ENCODE data around the gene PDPR.
"Not testable (repeated sequence)": the region's sequence is repeated elsewhere in the genome, so short reads cannot be mapped to it uniquely, and the experiment has no call there.

Gene PDPR

GRCh38 chr16:70123822-70124221 lies 9.7 kb downstream of the PDPR start:
- H3K4me3 ChIP-seq (ENCODE audit: low read depth, low read length); DNase-seq (ENCODE audit: low read depth): not testable (repeated sequence)

DNA sequence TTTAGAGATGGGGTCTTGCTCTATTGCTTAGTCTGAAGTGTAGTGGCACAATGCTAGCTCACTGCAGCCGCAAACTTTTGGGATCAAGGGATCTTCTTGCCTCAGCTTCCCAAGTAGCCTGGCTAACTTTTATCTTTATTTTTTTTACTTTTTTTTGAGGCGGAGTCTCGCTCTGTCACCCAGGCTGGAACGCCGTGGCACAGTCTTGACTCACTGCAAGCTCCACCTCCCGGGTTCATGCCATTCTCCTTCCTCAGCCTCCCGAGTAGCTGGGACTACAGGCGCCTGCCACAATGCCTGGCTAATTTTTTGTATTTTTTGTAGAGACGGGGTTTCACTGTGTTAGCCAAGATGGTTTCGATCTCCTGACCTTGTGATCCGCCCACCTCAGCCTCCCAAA lies 12.1 kb downstream of the PDPR start:
- DNase-seq (ENCODE audit: low read depth); H3K4me3 ChIP-seq (ENCODE audit: low read depth, low read length): not testable (repeated sequence)

DNA sequence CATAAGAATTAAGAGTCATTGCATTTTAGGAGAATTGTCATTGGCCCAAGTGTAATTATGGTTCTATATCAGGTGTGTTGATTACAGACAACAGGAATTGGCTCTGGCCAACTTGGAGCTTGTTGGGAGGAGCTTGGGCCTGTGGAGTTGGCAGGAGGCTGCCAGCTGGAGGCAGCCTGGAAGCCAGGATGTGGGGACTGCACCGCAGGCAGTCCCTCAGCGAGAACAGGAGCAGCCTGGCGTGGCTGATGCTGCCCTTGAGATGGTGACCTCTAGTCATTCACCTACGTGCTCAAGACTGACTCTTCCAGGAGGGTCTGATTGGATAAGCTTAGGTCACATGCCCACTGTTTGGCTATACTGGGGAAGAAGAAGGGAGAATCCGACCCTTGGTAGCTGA lies 13.6 kb downstream of the PDPR start:
- not testable (repeated sequence) for H3K4me3 ChIP-seq (ENCODE audit: low read depth, low read length); DNase-seq (ENCODE audit: low read depth)

- DNase-seq (ENCODE audit: low read depth); H3K4me3 ChIP-seq (ENCODE audit: low read depth, low read length): not testable (repeated sequence)
These were observed 14.7 kb downstream of the PDPR start for GRCh38 chr16:70128844-70129243.

DNA sequence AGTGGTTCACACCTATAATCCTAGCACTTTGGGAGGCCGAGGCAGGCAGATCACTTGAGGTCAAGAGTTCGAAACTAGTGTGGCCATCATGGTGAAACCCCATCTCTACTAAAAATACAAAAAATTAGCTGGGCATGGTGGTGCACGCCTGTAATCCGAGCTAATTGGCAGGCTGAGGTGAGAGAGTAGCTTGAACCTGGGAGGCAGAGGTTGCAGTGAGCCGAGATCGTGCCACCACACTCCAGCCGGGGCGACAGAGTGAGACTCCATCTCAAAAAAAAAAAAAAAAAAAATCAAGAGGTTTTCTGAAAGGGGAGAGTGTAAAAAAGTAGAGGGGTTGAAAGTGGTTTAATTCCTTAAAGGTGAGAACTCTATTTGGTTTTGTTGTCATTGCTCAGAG lies 21.7 kb downstream of the PDPR start:
- not testable (repeated sequence) for DNase-seq (ENCODE audit: low read depth); H3K4me3 ChIP-seq (ENCODE audit: low read depth, low read length)

DNA sequence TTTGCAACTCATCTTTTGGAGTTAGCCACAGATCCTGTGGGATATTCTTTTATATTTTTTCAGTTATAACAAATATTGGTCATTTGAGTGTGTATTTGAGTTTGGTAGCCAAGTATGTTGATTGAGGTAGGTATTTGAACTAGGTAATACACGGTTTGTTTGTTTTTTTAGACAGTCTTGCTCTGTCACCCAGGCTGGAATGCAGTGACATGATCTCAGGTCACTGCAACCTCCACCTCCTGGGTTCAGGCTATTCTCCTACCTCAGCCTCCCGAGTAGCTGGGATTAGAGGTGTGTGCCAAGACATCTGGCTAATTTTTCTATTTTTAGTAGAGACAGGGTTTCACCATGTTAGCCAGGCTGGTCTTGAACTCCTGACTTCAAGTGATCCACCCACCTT lies 22.5 kb downstream of the PDPR start:
- not testable (repeated sequence) for DNase-seq (ENCODE audit: low read depth); H3K4me3 ChIP-seq (ENCODE audit: low read depth, low read length)

GRCh38 chr16:70142739-70143138 lies 28.6 kb downstream of the PDPR start:
- DNase-seq (ENCODE audit: low read depth); H3K4me3 ChIP-seq (ENCODE audit: low read depth, low read length): not testable (repeated sequence)

DNA sequence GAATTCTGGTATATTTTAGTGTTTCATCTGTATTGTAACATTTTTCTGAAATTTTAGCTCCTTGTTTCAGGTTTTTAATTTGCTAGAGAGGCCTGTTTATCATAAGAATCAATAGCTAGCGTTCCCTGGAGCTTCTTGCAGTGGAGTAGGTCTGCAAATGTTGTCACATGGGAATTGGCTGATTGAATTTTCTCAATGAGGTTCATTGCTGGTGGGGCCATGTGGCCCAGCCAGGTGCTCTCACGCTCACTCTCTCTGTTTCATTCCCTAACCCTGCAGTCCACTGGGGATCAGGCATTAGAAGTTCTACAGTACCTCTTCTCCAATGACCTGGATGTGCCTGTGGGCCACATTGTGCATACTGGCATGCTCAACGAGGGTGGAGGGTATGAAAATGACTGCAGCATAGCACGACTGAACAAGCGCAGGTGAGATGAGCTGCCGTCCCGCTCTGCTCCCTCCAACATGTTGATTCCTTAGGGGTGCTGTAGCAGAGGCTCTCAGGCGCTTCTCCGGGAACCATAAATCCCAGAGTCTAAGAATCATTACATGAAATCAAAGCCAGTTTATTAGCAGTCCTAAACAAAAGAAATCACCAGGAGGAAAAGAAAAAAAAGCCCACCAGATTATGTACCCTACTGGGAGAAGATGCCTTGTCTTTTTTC lies 29.2 kb downstream of the PDPR start:
- H3K4me3 ChIP-seq (ENCODE audit: low read depth, low read length) = not testable (repeated sequence)

DNA sequence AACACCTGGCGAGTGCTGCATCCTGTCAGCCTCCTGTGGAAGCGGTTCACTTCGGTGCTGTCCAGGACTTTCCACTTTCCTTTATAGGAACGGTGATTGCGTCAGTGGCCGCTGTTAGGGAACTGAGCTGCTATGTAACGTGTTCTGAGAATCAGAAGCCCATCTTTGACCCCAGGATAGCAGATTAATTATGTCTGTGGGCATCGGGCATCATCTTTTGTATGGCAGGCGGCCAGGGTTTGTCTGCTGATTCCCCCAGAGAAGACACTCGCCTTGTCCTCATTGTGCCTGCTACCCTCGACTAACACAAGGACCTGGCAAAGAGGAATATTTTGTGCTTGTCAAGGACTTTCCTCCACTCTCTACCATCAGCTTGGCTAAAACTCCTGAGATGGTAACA lies 33.7 kb downstream of the PDPR start:
- H3K4me3 ChIP-seq (ENCODE audit: low read depth, low read length); DNase-seq (ENCODE audit: low read depth): not testable (repeated sequence)

More for the DNA sequence above, 29.2 kb downstream of the PDPR start:
- DNase-seq (ENCODE audit: low read depth) = not testable (repeated sequence)

DNA sequence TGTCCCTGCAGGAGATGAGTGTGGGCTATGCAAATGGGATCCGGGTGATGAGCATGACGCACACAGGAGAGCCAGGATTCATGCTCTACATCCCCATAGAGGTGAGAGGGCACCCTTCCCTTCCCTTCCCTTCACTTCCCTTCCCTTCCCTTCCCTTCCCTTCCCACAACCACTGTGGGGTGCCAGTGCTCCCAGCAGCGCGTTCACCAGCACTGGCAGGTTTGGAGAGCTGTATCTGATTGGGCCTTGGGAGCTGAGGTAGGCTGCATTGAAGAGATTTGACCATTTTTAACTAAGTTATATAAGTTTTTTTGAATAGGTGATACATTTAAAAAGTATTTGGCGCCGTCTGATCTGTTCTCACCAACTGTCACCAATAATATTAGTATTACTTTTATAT lies 34.3 kb downstream of the PDPR start:
- not testable (repeated sequence) for H3K4me3 ChIP-seq (ENCODE audit: low read depth, low read length); DNase-seq (ENCODE audit: low read depth)

- DNase-seq (ENCODE audit: low read depth) = not testable (repeated sequence)
These were observed 35.2 kb downstream of the PDPR start for GRCh38 chr16:70149296-70149695.

DNA sequence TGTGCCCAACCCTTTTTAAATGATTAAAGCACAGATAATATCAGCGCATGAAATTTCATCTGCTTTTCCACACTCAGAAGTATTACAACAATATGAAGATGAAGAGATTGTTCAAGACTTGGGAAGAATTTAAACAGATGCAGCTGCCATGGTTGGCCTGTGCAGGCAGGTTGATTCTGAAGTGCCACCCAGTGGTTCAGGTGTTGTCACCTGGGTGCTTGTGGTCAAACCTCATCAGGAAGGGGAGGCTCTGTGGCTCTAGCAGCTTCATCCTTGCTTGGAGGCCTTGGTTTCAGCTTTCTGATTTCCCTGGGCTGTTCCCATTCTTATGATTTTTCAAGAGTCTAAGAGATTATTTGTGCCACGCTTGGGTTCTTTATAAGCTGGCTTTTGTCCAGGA lies 37.3 kb downstream of the PDPR start:
- no peak overlapping the region for H3K4me3 ChIP-seq (ENCODE audit: low read depth, low read length)
- no peak for DNase-seq (ENCODE audit: low read depth)

More at GRCh38 chr16:70149296-70149695, 35.2 kb downstream of the PDPR start:
- not testable (repeated sequence) for H3K4me3 ChIP-seq (ENCODE audit: low read depth, low read length)

DNA sequence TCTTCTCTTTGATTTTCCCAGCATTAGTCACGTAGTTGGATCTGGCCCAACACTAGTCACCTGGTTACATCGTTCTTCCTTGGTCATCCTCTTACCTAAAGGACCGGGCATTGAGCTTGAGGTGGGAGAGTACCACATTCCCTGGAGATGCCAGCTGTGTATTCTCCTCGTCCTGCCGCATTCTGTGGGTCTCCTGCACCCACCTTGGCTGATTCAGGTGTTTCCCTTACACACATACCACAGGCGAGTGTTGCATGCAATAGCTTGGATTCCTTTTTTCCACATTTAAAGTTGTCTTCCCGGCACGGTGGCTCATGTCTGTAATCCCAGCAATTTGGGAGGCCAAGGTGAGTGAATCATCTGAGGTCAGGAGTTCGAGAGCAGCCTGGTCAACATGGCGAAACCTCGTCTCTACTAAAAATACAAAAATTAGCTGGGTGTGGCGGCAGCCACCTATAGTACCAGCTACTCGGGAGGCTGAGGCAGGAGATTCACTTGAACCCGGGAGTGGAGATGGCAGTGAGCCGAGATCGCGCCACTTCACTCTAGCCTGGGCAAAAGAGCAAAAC lies 37.9 kb downstream of the PDPR start:
- no peak for DNase-seq (ENCODE audit: low read depth)
- H3K4me3 ChIP-seq (ENCODE audit: low read depth, low read length) = no peak overlapping the region

GRCh38 chr16:70152578-70153302 lies 38.6 kb downstream of the PDPR start:
- no peak overlapping the region for H3K4me3 ChIP-seq (ENCODE audit: low read depth, low read length)
- DNase-seq (ENCODE audit: low read depth) = no peak

GRCh38 chr16:70154736-70155135 lies 40.6 kb downstream of the PDPR start:
- not testable (repeated sequence) for H3K4me3 ChIP-seq (ENCODE audit: low read depth, low read length); DNase-seq (ENCODE audit: low read depth)

DNA sequence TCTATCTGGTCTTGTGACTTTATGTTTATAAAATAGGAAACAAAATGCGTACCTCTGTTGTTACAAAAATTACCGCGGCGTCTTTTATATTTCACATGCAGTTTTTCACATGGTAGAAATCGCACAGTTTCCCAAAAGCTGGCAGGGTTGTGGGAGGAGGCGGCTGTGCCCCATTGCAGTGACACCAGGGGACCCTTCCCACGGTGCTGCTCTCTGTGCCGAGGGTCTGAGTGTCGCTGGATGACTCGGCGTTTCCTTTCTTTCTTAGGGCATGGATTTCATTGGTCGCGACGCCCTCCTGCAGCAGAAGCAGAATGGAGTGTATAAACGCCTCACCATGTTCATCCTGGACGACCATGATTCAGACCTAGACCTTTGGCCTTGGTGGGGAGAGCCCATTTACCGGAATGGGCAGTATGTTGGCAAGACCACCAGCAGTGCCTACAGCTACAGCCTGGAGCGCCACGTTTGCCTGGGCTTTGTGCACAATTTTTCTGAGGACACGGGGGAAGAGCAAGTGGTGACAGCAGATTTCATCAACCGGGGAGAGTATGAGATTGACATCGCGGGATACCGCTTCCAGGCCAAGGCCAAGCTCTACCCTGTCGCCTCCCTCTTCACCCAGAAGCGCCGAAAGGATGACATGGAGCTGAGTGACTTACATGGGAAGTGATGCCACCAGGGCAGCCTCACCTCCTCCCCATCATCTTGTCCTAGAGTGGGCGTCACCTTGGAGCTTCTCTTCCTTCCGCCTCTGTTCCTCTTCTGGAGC lies 42.3 kb downstream of the PDPR start:
- DNase-seq (ENCODE audit: low read depth) = no peak
- no peak overlapping the region for H3K4me3 ChIP-seq (ENCODE audit: low read depth, low read length)

- DNase-seq (ENCODE audit: low read depth) = no peak
- H3K4me3 ChIP-seq (ENCODE audit: low read depth, low read length) = no peak overlapping the region
These were observed 43.0 kb downstream of the PDPR start for GRCh38 chr16:70157105-70157476.

- no peak for DNase-seq (ENCODE audit: low read depth)
- no peak overlapping the region for H3K4me3 ChIP-seq (ENCODE audit: low read depth, low read length)
These were observed 43.5 kb downstream of the PDPR start for GRCh38 chr16:70157477-70158260.

DNA sequence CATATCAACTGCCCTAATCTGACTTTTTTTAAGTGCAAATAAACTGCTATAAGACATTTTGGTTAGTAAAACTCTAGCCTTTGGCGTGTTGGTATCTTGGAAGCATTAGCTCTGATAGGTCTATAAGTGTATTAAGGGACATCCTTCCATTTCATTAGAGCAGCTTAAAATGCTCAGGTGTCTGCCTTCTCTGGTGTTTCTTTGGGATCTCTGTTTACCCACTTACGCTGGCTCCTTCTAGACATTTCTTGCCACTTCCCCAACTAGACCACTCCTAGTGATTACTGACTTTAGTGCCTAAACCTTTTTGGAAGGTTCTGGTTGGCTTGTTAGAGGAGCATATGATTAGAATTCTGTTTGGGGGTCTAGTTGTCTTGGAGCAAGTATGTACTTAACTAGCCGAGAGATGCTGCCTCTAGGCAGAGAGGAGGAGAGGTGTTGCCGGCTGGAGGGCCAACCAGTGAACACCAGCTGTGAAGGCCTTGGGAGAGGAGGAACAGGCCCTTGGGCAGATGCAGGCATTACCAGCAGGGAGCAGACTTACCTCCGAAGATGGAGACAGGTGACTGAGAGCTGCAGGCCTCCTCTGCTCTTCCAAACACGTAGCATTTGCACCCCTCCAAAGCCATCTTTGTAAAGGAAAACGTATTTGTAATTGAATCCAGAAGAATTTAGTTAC lies 44.3 kb downstream of the PDPR start:
- no peak for DNase-seq (ENCODE audit: low read depth)
- H3K4me3 ChIP-seq (ENCODE audit: low read depth, low read length) = no peak overlapping the region
